HCT116 (cell line): ENCODE results near the gene DOP1A.

Source experiments
- CEBPB ChIP-seq: IDR thresholded peaks from 2 replicates; pipeline ENCODE4 v1.6.1; 2012; ENCODE audit warnings: low read depth
- ELF1 ChIP-seq: IDR thresholded peaks from 2 replicates; pipeline ENCODE4 v1.6.1; 2012; ENCODE audit warnings: low read depth, borderline replicate concordance
- EZH2 ChIP-seq: fragments of 200-600 bp; sonication (generic); IDR thresholded peaks from 2 replicates; pipeline ENCODE4 v1.6.1; 2017; ENCODE audit warnings: antibody characterized with exemption, mixed run types
- POLR2A ChIP-seq: IDR thresholded peaks from 2 replicates; pipeline ENCODE4 v1.7.0; 2011; ENCODE audit warnings: borderline replicate concordance; ENCODE audit not compliant: insufficient read depth, insufficient read length; ENCODE audit errors: extremely low read depth
- POLR2AphosphoS5 ChIP-seq: IDR thresholded peaks from 2 replicates; pipeline ENCODE4 v1.6.1; 2011; ENCODE audit warnings: mild to moderate bottlenecking, low read depth, low read length, moderate library complexity
- RAD21 ChIP-seq: IDR thresholded peaks from 2 replicates; pipeline ENCODE4 v1.6.1; 2012; ENCODE audit warnings: low read depth, mild to moderate bottlenecking
- REST ChIP-seq: IDR thresholded peaks from 2 replicates; pipeline ENCODE4 v1.6.1; 2012; ENCODE audit warnings: low read depth
- TCF7L2 ChIP-seq: IDR thresholded peaks from 2 replicates; pipeline ENCODE4 v1.7.0; 2011; ENCODE audit warnings: borderline replicate concordance, inconsistent platforms; ENCODE audit not compliant: insufficient read depth, insufficient read length; ENCODE audit errors: extremely low read depth
- ZFX ChIP-seq: fragments of 450-650 bp; IDR thresholded peaks from 2 replicates; pipeline ENCODE4 v1.6.1; 2017
- TF ChIP-seq, protein P1 (sequence below), 3 experiments: fragments of 200-600 bp in 1 of 3; sonication (generic) in 1 of 3; IDR thresholded peaks in 2 of 3; conservative IDR thresholded peaks in 1 of 3; 2 replicates each; pipeline ENCODE4 v1.5.1; 2012 to 2017; ENCODE audit warnings: low read depth in 2 of 3, low read length in 2 of 3, antibody characterized with exemption in 1 of 3, borderline replicate concordance in 1 of 3, control low read depth in 1 of 3, mild to moderate bottlenecking in 1 of 3, mixed read lengths in 1 of 3, mixed run types in 1 of 3, moderate library complexity in 1 of 3; ENCODE audit not compliant: insufficient read depth in 1 of 3

- TF ChIP-seq POLR2A (no peak), POLR2AphosphoS5 (no peak), TCF7L2 (no peak), CEBPB (no peak), REST (no peak), ZFX (no peak), EZH2 (no peak), ELF1 (no peak), RAD21 (no peak)
- TF ChIP-seq, protein P1, sequence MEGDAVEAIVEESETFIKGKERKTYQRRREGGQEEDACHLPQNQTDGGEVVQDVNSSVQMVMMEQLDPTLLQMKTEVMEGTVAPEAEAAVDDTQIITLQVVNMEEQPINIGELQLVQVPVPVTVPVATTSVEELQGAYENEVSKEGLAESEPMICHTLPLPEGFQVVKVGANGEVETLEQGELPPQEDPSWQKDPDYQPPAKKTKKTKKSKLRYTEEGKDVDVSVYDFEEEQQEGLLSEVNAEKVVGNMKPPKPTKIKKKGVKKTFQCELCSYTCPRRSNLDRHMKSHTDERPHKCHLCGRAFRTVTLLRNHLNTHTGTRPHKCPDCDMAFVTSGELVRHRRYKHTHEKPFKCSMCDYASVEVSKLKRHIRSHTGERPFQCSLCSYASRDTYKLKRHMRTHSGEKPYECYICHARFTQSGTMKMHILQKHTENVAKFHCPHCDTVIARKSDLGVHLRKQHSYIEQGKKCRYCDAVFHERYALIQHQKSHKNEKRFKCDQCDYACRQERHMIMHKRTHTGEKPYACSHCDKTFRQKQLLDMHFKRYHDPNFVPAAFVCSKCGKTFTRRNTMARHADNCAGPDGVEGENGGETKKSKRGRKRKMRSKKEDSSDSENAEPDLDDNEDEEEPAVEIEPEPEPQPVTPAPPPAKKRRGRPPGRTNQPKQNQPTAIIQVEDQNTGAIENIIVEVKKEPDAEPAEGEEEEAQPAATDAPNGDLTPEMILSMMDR (IDR thresholded peaks at IDR 0.05 in 2 of 3, conservative IDR thresholded peaks at IDR 0.05 in 1 of 3; ENCODE audit: borderline replicate concordance in 1 of 3, insufficient read depth in 1 of 3, low read depth in 2 of 3, low read length in 2 of 3), result no peak
Observed at GRCh38 chr6:83097675-83098074, 30.2 kb downstream of the DOP1A start.
